ENCODE results near the gene KIF17. TPM values are rescaled to one million over a fixed set of nuclear protein-coding genes. Genes with fewer than 3 reads are reported as not detected.

The KIF17 gene
- total and polyA plus RNA-seq, 2 of the 4 experiments (the other 2 are of a cell fraction): 4.5 to 5.7 TPM

GRCh38 chr1:20708891-20709290 lies 8.9 kb downstream of the KIF17 start:
- ATAC-seq (ENCODE audit: low read depth): no peak

More at GRCh38 chr1:20708891-20709290, 8.9 kb downstream of the KIF17 start:
- no peak overlapping the region for H4K91ac ChIP-seq (ENCODE audit: insufficient read depth, low read depth, low read length)
- H3K9me3 ChIP-seq (ENCODE audit: control insufficient read depth, insufficient read depth, low read length): no peaks in the 10 kb centered on the region
- no peak overlapping the region for H3K23ac ChIP-seq (ENCODE audit: low read depth, low read length)
- H3K4me1 ChIP-seq (ENCODE audit: control insufficient read depth, insufficient read depth, low read length): no peaks in the 10 kb centered on the region
- no peak overlapping the region for H2BK5ac ChIP-seq (ENCODE audit: low read depth, low read length, poor library complexity, severe bottlenecking)
- H2AK5ac ChIP-seq (ENCODE audit: low read depth, low read length): no peak overlapping the region
- H4K8ac ChIP-seq (ENCODE audit: low read depth in 2 of 2, low read length in 2 of 2): no peak overlapping the region
- H3K56ac ChIP-seq (ENCODE audit: extremely low read depth, insufficient read depth, low read length): no peak overlapping the region
- ChIA-PET CTCF (no interaction called here), POLR2A (ENCODE audit: unreplicated experiment) (no interaction called here)
- no peak overlapping the region for H2AFZ ChIP-seq (replicated peaks; ENCODE audit: low read length, poor library complexity)
- H3K18ac ChIP-seq (ENCODE audit: low read depth, low read length): no peak overlapping the region
- intact Hi-C loops (cut with micrococcal nuclease): no loop called here
- no peak overlapping the region for H3K14ac ChIP-seq (replicated peaks; ENCODE audit: low read depth, low read length)
- no peak overlapping the region for H2BK120ac ChIP-seq (ENCODE audit: low read depth, low read length)
- no peaks in the 10 kb centered on the region; the same call in 1 of the 2 replicates for H4K20me1 ChIP-seq (ENCODE audit: insufficient read depth, low read length)
- 100% methylated on average over 3 of the region's 5 CpGs; no CpG with 5 or more reads in 1 of the 2 experiments for WGBS, 2 experiments (ENCODE audit: extremely low coverage in 2 of 2, insufficient read length in 1 of 2)
- H2AK9ac ChIP-seq (replicated peaks; ENCODE audit: low read depth, low read length, poor library complexity): peak overlapping the region; percentile 37
- H3K79me1 ChIP-seq (ENCODE audit: low read depth in 1 of 2, low read length in 2 of 2): no peaks in the 10 kb centered on the region
- H3K9me1 ChIP-seq (ENCODE audit: insufficient read depth, low read length): no peaks in the 10 kb centered on the region
- no peak for DNase-seq
- no peak overlapping the region for H3K9ac ChIP-seq (ENCODE audit: low read depth, low read length)
- dilution Hi-C loops (cut with HindIII; ENCODE audit: low sequenced_read_pairs, unreplicated experiment): no loop called here
- H2BK15ac ChIP-seq (ENCODE audit: low read depth, low read length): no peak overlapping the region
- no peak overlapping the region for H3K4ac ChIP-seq (ENCODE audit: low read depth, low read length)
- no peak overlapping the region for H3K27ac ChIP-seq (ENCODE audit: insufficient read depth, low read length)
- no peak for TF ChIP-seq RAD21 (IDR thresholded peaks at IDR 0.05; ENCODE audit: low read length)
- TF ChIP-seq NFE2L2 (IDR thresholded peaks at IDR 0.05; ENCODE audit: low read depth, low read length): no peak
- no peak for TF ChIP-seq POLR2A (IDR thresholded peaks at IDR 0.05; ENCODE audit: low read depth, low read length)
- TF ChIP-seq USF2 (IDR thresholded peaks at IDR 0.05; ENCODE audit: low read depth, low read length): no peak
- TF ChIP-seq ELK1 (IDR thresholded peaks at IDR 0.05; ENCODE audit: borderline replicate concordance, low read depth, low read length): no peak
- no peak for TF ChIP-seq CEBPB (IDR thresholded peaks at IDR 0.05; ENCODE audit: low read depth, low read length)
- no peak for TF ChIP-seq MAZ (IDR thresholded peaks at IDR 0.05; ENCODE audit: borderline replicate concordance, low read depth, low read length)
- no peak for TF ChIP-seq MAFK (IDR thresholded peaks at IDR 0.05; ENCODE audit: low read depth, low read length)
- TF ChIP-seq RCOR1 (IDR thresholded peaks at IDR 0.05; ENCODE audit: insufficient replicate concordance, low read length): no peak
- TF ChIP-seq BHLHE40 (IDR thresholded peaks at IDR 0.05; ENCODE audit: low read depth, low read length): no peak
- TF ChIP-seq CTCF (conservative IDR thresholded peaks at IDR 0.05; ENCODE audit: low read depth, low read length): no peak
- TF ChIP-seq SMC3 (IDR thresholded peaks at IDR 0.05; ENCODE audit: low read depth, low read length): no peak
- TF ChIP-seq FOS (IDR thresholded peaks at IDR 0.05; ENCODE audit: low read depth, low read length): no peak
- no peak for TF ChIP-seq MXI1 (IDR thresholded peaks at IDR 0.05; ENCODE audit: borderline replicate concordance, low read depth, low read length)
- TF ChIP-seq RFX5 (IDR thresholded peaks at IDR 0.05; ENCODE audit: low read depth, low read length): no peak
- in situ Hi-C loops (cut with MboI; ENCODE audit: low sequenced_read_pairs): no loop called here
- no peak overlapping the region for H3K4me2 ChIP-seq (ENCODE audit: low read depth, low read length)
- BruUV-seq (replicated peaks): no TSS peak
- no peaks in the 10 kb centered on the region for H3K27me3 ChIP-seq (ENCODE audit: control insufficient read depth, insufficient read depth, low read length)
- no peaks in the 10 kb centered on the region for H3K36me3 ChIP-seq (ENCODE audit: control insufficient read depth, insufficient read depth, low read length)
- no peak overlapping the region for H4K5ac ChIP-seq (ENCODE audit: low read depth, low read length)
- H2BK20ac ChIP-seq (ENCODE audit: low read depth, low read length): no peak overlapping the region
- no peak overlapping the region for H3K4me3 ChIP-seq (ENCODE audit: insufficient read depth, low read depth, low read length)

Measured in IMR-90 (cell line).